CD4-positive, CD25-positive, alpha-beta regulatory T cell (primary cell): ENCODE data around the gene FOXC1. TPM values are rescaled to one million over a fixed set of nuclear protein-coding genes. Genes with fewer than 3 reads are reported as not detected.

Source experiments
- ATAC-seq, 2 donors: fragments of 150-1000 bp; cut with Tn5 transposase; one replicate each; pipeline ENCODE4 v1.10.0; 2021; ENCODE audit warnings: low read depth in 2 of 2, moderate number of reproducible peaks in 2 of 2, moderate library complexity in 1 of 2
- DNase-seq, 3 donors: peaks; one replicate each; pipeline versions ENCODE4 v3.0.0 to v3.0.0-alpha.2; 2012 to 2022; ENCODE audit warnings: mixed read lengths in 1 of 3
- H3K27ac ChIP-seq: one replicate; pipeline ENCODE4 v1.7.0; 2013; ENCODE audit warnings: mild to moderate bottlenecking, low read length; ENCODE audit not compliant: insufficient read depth, poor library complexity, severe bottlenecking
- H3K27me3 ChIP-seq: one replicate; pipeline ENCODE4 v1.7.0; 2013; ENCODE audit warnings: low read length; ENCODE audit not compliant: control insufficient read depth, insufficient read depth
- H3K36me3 ChIP-seq: one replicate; pipeline ENCODE4 v1.7.0; 2013; ENCODE audit warnings: mild to moderate bottlenecking, low read length, moderate library complexity; ENCODE audit not compliant: control insufficient read depth, insufficient read depth
- H3K4me1 ChIP-seq: 2 replicates; pipeline ENCODE4 v1.7.0; 2013; ENCODE audit warnings: mild to moderate bottlenecking, low read length; ENCODE audit not compliant: insufficient read depth, control insufficient read depth, poor library complexity, severe bottlenecking
- H3K4me3 ChIP-seq: one replicate; pipeline ENCODE4 v1.7.0; 2013; ENCODE audit warnings: low read depth, mild to moderate bottlenecking, low read length, moderate library complexity
- H3K9me3 ChIP-seq, 2 experiments: 1 replicate in 1 of 2; 2 replicates in 1 of 2; pipeline ENCODE4 v1.7.0; 2013; ENCODE audit warnings: low read length in 2 of 2, mild to moderate bottlenecking in 1 of 2, moderate library complexity in 1 of 2; ENCODE audit not compliant: control insufficient read depth in 2 of 2
- H3K27ac Mint-ChIP-seq, 3 donors: one replicate each; pipeline ENCODE4 v1.8.0; 2020 to 2022; ENCODE audit warnings: mild to moderate bottlenecking in 3 of 3, mixed read lengths in 3 of 3, moderate library complexity in 2 of 3
- H3K27me3 Mint-ChIP-seq: one replicate; pipeline ENCODE4 v1.8.0; 2022; ENCODE audit warnings: mild to moderate bottlenecking, mixed read lengths
- H3K36me3 Mint-ChIP-seq: one replicate; pipeline ENCODE4 v1.8.0; 2020; ENCODE audit warnings: mixed read lengths
- H3K4me1 Mint-ChIP-seq, 4 donors: one replicate each; pipeline ENCODE4 v1.8.0; 2020 to 2022; ENCODE audit warnings: mixed read lengths in 4 of 4, mild to moderate bottlenecking in 1 of 4
- H3K4me3 Mint-ChIP-seq, 4 donors: one replicate each; pipeline ENCODE4 v1.8.0; 2020 to 2022; ENCODE audit warnings: mild to moderate bottlenecking in 4 of 4, mixed read lengths in 4 of 4, moderate library complexity in 3 of 4
- H3K9me3 Mint-ChIP-seq, 7 donors: one replicate each; pipeline ENCODE4 v1.8.0; 2020 to 2022; ENCODE audit warnings: mixed read lengths in 7 of 7, mild to moderate bottlenecking in 3 of 7, moderate library complexity in 2 of 7
- polyA plus RNA-seq, 4 donors: library from polyadenylated mRNA; unstranded; fragments of 300-500 nt; fragmentation: Illumina TruSeq; gene quantifications; one replicate each; pipeline ENCODE4 v1.2.3, GENCODE V29; 2021
- total RNA-seq: library from RNA; stranded (reverse); gene quantifications from one replicate; pipeline ENCODE4 v1.2.3, GENCODE V29; 2022

Gene FOXC1
- total and polyA plus RNA-seq, 5 donors from 2014 or later: not detected

- H3K36me3 ChIP-seq: no peaks in the 10 kb centered on the region
- H3K27ac ChIP-seq: no peak overlapping the region
- H3K9me3 Mint-ChIP-seq: no peaks in the 10 kb centered on the region
- peaks cover 0 to 7% (median 5%) of the 10 kb centered on the region in 4 donors for H3K4me1 Mint-ChIP-seq
- H3K9me3 ChIP-seq: no peaks in the 10 kb centered on the region
- H3K4me3 ChIP-seq: no peak overlapping the region
- no peak overlapping the region for H3K27ac Mint-ChIP-seq
- peaks cover 15% of the 10 kb centered on the region for H3K27me3 ChIP-seq
- no peak for DNase-seq
- H3K36me3 Mint-ChIP-seq: no peaks in the 10 kb centered on the region
- ATAC-seq: no peak
- no peak overlapping the region for H3K4me3 Mint-ChIP-seq
- H3K4me1 ChIP-seq: peaks cover 6% of the 10 kb centered on the region
- peaks cover 47% of the 10 kb centered on the region for H3K27me3 Mint-ChIP-seq
Measured at GRCh38 chr6:1593286-1593957, 16.3 kb upstream of the FOXC1 start.

GRCh38 chr6:1593958-1594314 is 15.8 kb upstream of the FOXC1 start:
- Mint-ChIP-seq H3K4me1 (peaks cover 0 to 7% (median 5%) of the 10 kb centered on the region in 4 donors), H3K27me3 (peaks cover 50% of the 10 kb centered on the region), H3K36me3 (no peaks in the 10 kb centered on the region), H3K9me3 (no peaks in the 10 kb centered on the region), H3K4me3 (no peak overlapping the region), H3K27ac (no peak overlapping the region)
- ATAC-seq (no peak), DNase-seq (no peak)
- Histone ChIP-seq H3K9me3 (no peaks in the 10 kb centered on the region), H3K27ac (no peak overlapping the region), H3K4me3 (no peak overlapping the region), H3K4me1 (peaks cover 6% of the 10 kb centered on the region), H3K27me3 (peaks cover 15% of the 10 kb centered on the region), H3K36me3 (no peaks in the 10 kb centered on the region)

- ATAC-seq (no peak), DNase-seq (no peak)
- Mint-ChIP-seq H3K27me3 (peaks cover 57% of the 10 kb centered on the region), H3K36me3 (no peaks in the 10 kb centered on the region), H3K27ac (no peak overlapping the region), H3K4me1 (peaks cover 0 to 7% (median 5%) of the 10 kb centered on the region in 4 donors), H3K4me3 (no peak overlapping the region), H3K9me3 (no peaks in the 10 kb centered on the region)
- Histone ChIP-seq H3K36me3 (no peaks in the 10 kb centered on the region), H3K27me3 (peaks cover 18% of the 10 kb centered on the region), H3K4me3 (no peak overlapping the region), H3K4me1 (peaks cover 6% of the 10 kb centered on the region), H3K27ac (no peak overlapping the region), H3K9me3 (no peaks in the 10 kb centered on the region)
Measured at GRCh38 chr6:1594445-1595200, 15.1 kb upstream of the FOXC1 start.

- H3K36me3 ChIP-seq: no peaks in the 10 kb centered on the region
- H3K27ac Mint-ChIP-seq: no peak overlapping the region
- no peak overlapping the region for H3K4me3 Mint-ChIP-seq
- H3K9me3 Mint-ChIP-seq: no peaks in the 10 kb centered on the region
- no peaks in the 10 kb centered on the region for H3K9me3 ChIP-seq
- H3K4me1 ChIP-seq: peaks cover 6% of the 10 kb centered on the region
- no peak overlapping the region for H3K27ac ChIP-seq
- H3K4me3 ChIP-seq: no peak overlapping the region
- no peak for ATAC-seq
- H3K4me1 Mint-ChIP-seq: peaks cover 0 to 7% (median 5%) of the 10 kb centered on the region in 4 donors
- no peaks in the 10 kb centered on the region for H3K36me3 Mint-ChIP-seq
- peaks cover 25% of the 10 kb centered on the region for H3K27me3 ChIP-seq
- H3K27me3 Mint-ChIP-seq: peaks cover 61% of the 10 kb centered on the region
- DNase-seq: no peak
Measured at GRCh38 chr6:1595271-1596087, 14.2 kb upstream of the FOXC1 start.

GRCh38 chr6:1596088-1596852 is 13.4 kb upstream of the FOXC1 start:
- H3K9me3 ChIP-seq: no peaks in the 10 kb centered on the region
- no peaks in the 10 kb centered on the region for H3K36me3 Mint-ChIP-seq
- no peaks in the 10 kb centered on the region for H3K9me3 Mint-ChIP-seq
- H3K27ac ChIP-seq: no peak overlapping the region
- peak; percentile 82 to 85 for ATAC-seq
- peak overlapping the region in 2 of 4 donors; percentile 22 to 48 for H3K4me3 Mint-ChIP-seq
- peak; percentile 48 to 65 (median 58) for DNase-seq
- no peaks in the 10 kb centered on the region for H3K36me3 ChIP-seq
- no peak overlapping the region for H3K27ac Mint-ChIP-seq
- H3K27me3 Mint-ChIP-seq: peaks cover 69% of the 10 kb centered on the region
- peaks cover 0 to 7% (median 5%) of the 10 kb centered on the region in 4 donors for H3K4me1 Mint-ChIP-seq
- no peak overlapping the region for H3K4me3 ChIP-seq
- H3K4me1 ChIP-seq: peaks cover 6% of the 10 kb centered on the region
- peaks cover 27% of the 10 kb centered on the region for H3K27me3 ChIP-seq

- Mint-ChIP-seq H3K27me3 (peaks cover 77% of the 10 kb centered on the region), H3K9me3 (no peaks in the 10 kb centered on the region), H3K27ac (no peak overlapping the region), H3K4me3 (no peak overlapping the region), H3K36me3 (no peaks in the 10 kb centered on the region), H3K4me1 (peaks cover 0 to 7% (median 5%) of the 10 kb centered on the region in 4 donors)
- Histone ChIP-seq H3K4me1 (peaks cover 6% of the 10 kb centered on the region), H3K9me3 (no peaks in the 10 kb centered on the region), H3K4me3 (no peak overlapping the region), H3K27ac (no peak overlapping the region), H3K27me3 (peaks cover 27% of the 10 kb centered on the region), H3K36me3 (no peaks in the 10 kb centered on the region)
- ATAC-seq (no peak), DNase-seq (no peak)
Measured at GRCh38 chr6:1597121-1597744, 12.5 kb upstream of the FOXC1 start.

DNA sequence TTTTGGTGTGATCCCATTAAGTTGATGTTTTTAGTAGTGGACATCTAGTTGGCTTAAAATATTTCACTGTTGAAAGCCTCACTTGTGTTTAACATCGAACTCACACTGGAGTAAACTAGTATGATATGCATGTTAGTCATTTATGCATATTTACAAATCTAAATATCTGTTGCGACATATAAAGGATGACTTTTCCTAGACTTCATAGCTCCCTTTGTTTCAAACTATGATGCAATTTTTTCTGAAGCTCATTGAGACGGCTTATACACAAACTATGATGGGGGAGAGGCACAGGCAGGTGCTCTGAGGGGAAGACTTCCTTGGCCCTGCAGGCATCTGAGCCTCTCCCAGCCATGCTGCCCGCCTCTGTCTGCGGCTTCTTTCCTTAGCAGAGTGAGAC is 11.8 kb upstream of the FOXC1 start:
- Histone ChIP-seq H3K27me3 (peaks cover 30% of the 10 kb centered on the region), H3K9me3 (no peaks in the 10 kb centered on the region), H3K4me1 (peaks cover 6% of the 10 kb centered on the region), H3K4me3 (no peak overlapping the region), H3K36me3 (no peaks in the 10 kb centered on the region), H3K27ac (no peak overlapping the region)
- Mint-ChIP-seq H3K27me3 (peaks cover 82% of the 10 kb centered on the region), H3K4me1 (peaks cover 0 to 13% (median 5%) of the 10 kb centered on the region in 4 donors), H3K9me3 (no peaks in the 10 kb centered on the region), H3K36me3 (no peaks in the 10 kb centered on the region), H3K4me3 (no peak overlapping the region), H3K27ac (no peak overlapping the region)
- no peak for ATAC-seq
- no peak for DNase-seq
